AG04450 (cell line): ENCODE measurements around the gene COA8. TPM values are rescaled to one million over a fixed set of nuclear protein-coding genes. Genes with fewer than 3 reads are reported as not detected.

Source experiments
- CTCF ChIA-PET: fragments of 300-600, 350-600 bp; formaldehyde crosslinking; extraction: SDS; loops from one replicate; lab custom pipeline; 2022; ENCODE audit warnings: antibody characterized with exemption, inconsistent platforms; lab: Charles Lee
- POLR2A ChIA-PET: fragments of 350-600 bp; formaldehyde crosslinking; extraction: SDS; loops from one replicate; lab custom pipeline; 2021; ENCODE audit warnings: antibody characterized with exemption, inconsistent platforms; lab: Yijun Ruan, JAX
- DNase-seq: peaks from one replicate; pipeline ENCODE4 v3.0.0-alpha.2; 2011; ENCODE audit warnings: low read depth, low spot score
- H3K27ac ChIP-seq: one replicate; pipeline ENCODE4 v1.5.1; 2012; ENCODE audit warnings: low read depth, low read length, control low read depth
- H3K27me3 ChIP-seq: one replicate; pipeline ENCODE4 v1.6.0; 2012; ENCODE audit warnings: low read length; ENCODE audit not compliant: control insufficient read depth, insufficient read depth
- H3K4me3 ChIP-seq: 2 replicates; pipeline ENCODE4 v1.5.1; 2011; ENCODE audit warnings: mild to moderate bottlenecking, low read depth, low read length, control low read depth
- H3K9me3 ChIP-seq: 2 replicates; pipeline ENCODE4 v1.5.1; 2012; ENCODE audit warnings: low read length; ENCODE audit not compliant: control insufficient read depth, insufficient read depth
- polyA plus RNA-seq: library from polyadenylated mRNA; depleted of rRNA; stranded (reverse); fragments of >200 nt; gene quantifications from 2 replicates; pipeline ENCODE4 v1.2.3, GENCODE V29; 2011
- TF ChIP-seq, protein P1 (sequence below): IDR thresholded peaks from 2 replicates; pipeline ENCODE4 v1.5.1; 2011; ENCODE audit warnings: low read depth, low read length, control low read depth, inconsistent platforms

The COA8 gene
- polyA plus RNA-seq, 1 experiment = 29.8 TPM

DNA sequence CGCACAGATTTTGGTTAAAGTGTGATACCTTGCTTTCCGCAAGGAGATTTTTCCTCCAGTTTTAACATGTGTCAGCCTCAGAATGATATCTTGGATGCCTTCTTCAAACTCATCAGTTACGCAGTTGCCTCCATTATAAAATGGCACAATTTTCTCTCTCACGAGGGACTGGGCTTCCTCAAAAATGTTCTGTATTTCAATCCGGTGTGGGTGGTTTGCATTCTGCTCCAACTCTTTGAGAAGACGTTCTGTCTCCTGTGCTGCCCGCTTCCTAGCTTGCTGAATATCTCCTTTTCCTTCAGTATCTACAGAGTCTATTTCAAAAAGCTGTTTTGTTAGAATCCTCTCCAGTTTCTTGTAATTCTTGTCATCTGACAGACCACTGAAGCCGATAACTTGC, 2.1 kb upstream of the COA8 start:
- TF ChIP-seq, protein P1, sequence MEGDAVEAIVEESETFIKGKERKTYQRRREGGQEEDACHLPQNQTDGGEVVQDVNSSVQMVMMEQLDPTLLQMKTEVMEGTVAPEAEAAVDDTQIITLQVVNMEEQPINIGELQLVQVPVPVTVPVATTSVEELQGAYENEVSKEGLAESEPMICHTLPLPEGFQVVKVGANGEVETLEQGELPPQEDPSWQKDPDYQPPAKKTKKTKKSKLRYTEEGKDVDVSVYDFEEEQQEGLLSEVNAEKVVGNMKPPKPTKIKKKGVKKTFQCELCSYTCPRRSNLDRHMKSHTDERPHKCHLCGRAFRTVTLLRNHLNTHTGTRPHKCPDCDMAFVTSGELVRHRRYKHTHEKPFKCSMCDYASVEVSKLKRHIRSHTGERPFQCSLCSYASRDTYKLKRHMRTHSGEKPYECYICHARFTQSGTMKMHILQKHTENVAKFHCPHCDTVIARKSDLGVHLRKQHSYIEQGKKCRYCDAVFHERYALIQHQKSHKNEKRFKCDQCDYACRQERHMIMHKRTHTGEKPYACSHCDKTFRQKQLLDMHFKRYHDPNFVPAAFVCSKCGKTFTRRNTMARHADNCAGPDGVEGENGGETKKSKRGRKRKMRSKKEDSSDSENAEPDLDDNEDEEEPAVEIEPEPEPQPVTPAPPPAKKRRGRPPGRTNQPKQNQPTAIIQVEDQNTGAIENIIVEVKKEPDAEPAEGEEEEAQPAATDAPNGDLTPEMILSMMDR = no peak
- CTCF ChIA-PET = no interaction called here
- DNase-seq = no peak
- POLR2A ChIA-PET = interaction anchor here (1.8 kb wide), 1 partner anchor 20 kb away, joined by 7 read pairs; no protein-coding TSS in a partner anchor
- H3K27me3 ChIP-seq = no peaks in the 10 kb centered on the region
- no peak overlapping the region for H3K27ac ChIP-seq
- H3K4me3 ChIP-seq = peak overlapping the region; percentile 83; the same call in 1 of the 2 replicates
- H3K9me3 ChIP-seq = peaks cover 4% of the 10 kb centered on the region; the same call in 1 of the 2 replicates

DNA sequence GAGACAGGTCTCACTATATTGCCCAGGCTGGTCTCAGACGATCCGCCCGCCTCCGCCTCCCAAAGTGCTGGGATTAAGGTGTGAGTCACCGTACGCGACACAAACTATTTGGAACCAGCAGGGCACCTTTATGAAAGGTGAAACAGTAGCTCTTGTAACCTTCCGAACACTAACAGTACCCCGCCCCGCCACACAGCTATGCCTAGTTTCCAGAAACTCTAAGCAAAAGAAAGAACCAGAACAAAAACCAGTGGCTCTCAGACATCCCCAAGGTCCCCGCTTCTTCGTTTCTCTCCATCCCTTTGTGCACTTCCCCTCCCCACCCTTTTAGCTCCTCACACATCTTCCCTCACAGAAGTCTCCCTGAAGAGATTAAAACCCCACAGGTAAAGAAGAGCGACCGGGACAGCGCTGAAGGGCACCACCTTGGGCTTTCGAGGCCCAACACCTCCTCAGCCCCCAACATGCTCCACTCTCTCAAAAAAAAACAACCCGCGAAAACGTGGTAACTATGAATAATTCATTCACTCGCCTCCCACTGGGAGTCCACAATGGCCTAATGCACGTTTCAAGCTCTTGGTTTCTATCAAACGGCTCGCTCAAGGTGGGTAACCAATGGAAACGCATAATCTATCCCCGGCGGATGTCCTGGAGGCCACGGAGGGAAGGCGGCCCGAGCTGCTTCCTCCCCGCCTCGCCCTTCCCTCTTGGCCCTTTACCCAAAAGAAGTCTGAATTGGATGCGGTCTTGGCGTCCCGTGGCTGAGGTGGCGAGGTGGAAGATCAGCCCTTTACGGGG, 1.2 kb upstream of the COA8 start:
- no peak for DNase-seq
- Histone ChIP-seq H3K27me3 (no peaks in the 10 kb centered on the region), H3K27ac (peak overlapping the region; percentile 74), H3K9me3 (peaks cover 4% of the 10 kb centered on the region; the same call in 1 of the 2 replicates), H3K4me3 (peak overlapping the region; percentile 83)
- CTCF ChIA-PET = interaction anchor here (0.6 to 1.6 kb wide), 2 partner anchors 43 to 229 kb away, joined by 3 to 7 read pairs; no protein-coding TSS in a partner anchor
- TF ChIP-seq, protein P1 = no peak
- POLR2A ChIA-PET = interaction anchor here (0.6 to 1.8 kb wide), 5 partner anchors 15 to 39 kb away, joined by 3 to 7 read pairs (median 3); partner anchors contain the start of genes CKB and TRMT61A

DNA sequence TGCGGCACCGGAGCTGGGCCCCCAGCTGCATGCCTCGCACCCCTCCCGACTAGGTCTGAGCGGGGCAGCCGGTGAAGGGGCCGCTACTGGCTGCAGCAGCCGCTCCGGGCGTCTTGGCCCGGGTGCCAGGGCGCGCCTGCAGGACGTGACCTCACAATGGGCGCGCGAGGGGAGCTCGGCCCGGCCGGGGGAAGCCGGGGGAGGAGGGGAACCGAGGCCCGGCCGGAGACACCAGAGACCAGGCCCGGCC, 656 bp upstream of the COA8 start:
- Histone ChIP-seq H3K27ac (peak overlapping the region; percentile 74), H3K9me3 (peaks cover 4% of the 10 kb centered on the region; the same call in 1 of the 2 replicates), H3K27me3 (no peaks in the 10 kb centered on the region), H3K4me3 (peak overlapping the region; percentile 83)
- CTCF ChIA-PET = interaction anchor here (1.6 kb wide), 1 partner anchor 44 kb away, joined by 7 read pairs; no protein-coding TSS in a partner anchor
- TF ChIP-seq, protein P1 = no peak
- no peak for DNase-seq
- POLR2A ChIA-PET = interaction anchor here (1.0 to 1.8 kb wide), 4 partner anchors 14 to 40 kb away, joined by 3 to 7 read pairs (median 3); partner anchors contain the start of genes CKB and TRMT61A

DNA sequence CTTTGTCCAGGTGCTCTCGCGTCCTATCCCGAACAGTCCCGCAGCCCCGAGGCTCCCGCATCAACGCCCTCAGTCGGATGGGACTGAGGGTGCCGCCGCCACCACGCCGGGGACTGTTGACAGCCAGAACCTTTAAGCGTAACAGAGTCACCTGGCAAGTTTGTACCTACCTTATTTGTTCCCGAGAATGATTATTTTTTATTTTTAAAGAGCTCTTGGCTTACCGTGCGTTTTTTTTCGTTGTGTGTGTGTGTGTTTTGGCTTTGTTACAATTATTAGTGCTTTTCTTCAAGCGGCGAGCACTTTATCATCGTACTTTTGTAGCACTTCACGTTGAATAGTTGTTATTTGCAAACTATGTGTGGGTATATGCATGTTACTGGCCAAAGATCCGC, 463 bp downstream of the COA8 start:
- Histone ChIP-seq H3K27me3 (no peaks in the 10 kb centered on the region), H3K27ac (peak overlapping the region; percentile 47), H3K9me3 (peaks cover 4% of the 10 kb centered on the region; the same call in 1 of the 2 replicates), H3K4me3 (peak overlapping the region; percentile 83)
- DNase-seq = no peak
- ChIA-PET CTCF (interaction anchor here (0.7 to 1.6 kb wide), 2 partner anchors 17 to 97 kb away, joined by 3 to 4 read pairs; no protein-coding TSS in a partner anchor), POLR2A (interaction anchor here (1.6 kb wide), 1 partner anchor 13 kb away, joined by 3 read pairs; no protein-coding TSS in a partner anchor)
- TF ChIP-seq, protein P1 = no peak
